Hair follicle dermal papilla cell (primary cell): ENCODE measurements around the gene CCDC184. TPM values are rescaled to one million over a fixed set of nuclear protein-coding genes. Genes with fewer than 3 reads are reported as not detected.

Experiments
- total RNA-seq: library from RNA; depleted of rRNA; stranded (reverse); fragments of >200 nt; gene quantifications from 2 replicates; pipeline ENCODE4 v1.2.3, GENCODE V29; 2012

Gene CCDC184
- 0.73 and 0.97 TPM in 2 replicates for total RNA-seq

DNA sequence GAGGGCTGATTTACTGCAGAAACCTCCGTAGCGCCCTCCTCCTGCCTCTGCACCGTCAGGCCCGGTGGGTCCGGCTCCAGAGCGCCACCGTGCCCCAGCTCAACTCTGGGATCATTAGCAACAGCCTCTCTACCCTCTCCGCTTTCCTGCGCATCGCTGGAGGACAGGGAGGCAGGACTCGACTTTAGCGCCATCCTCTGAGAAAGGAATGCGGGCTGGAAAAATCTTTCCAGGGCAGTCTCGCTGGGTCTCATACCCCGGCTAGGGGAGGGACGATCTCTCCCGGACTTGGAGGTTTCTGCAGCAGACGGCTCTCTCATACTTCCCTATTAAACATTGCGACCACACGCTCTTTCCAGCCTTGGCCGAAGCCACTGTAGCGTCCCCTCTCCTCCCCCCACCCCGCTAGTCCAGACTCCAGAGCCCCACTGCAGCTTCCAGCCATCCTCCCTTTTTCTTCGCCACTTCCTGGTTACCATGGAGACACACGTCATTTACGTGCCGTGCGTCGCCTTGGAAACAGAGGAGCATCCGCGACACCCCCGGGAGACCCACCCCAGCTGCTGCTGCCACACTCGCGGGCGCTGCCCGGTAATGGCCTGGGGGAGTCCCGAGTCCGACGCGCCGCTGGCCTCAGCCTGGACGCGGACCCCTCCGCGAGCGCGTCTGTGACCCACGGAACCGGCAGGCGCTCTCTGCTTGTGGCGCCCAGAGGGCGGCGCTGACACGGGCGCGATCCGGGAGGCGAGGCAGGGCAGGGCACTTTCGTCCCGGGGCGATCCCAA is at the start of gene CCDC184:
Gene CCDC184, plus strand, starts transcription at position 554 of the 785 bp plus-strand sequence. CDS start 479 bp downstream, outside the sequence.

DNA sequence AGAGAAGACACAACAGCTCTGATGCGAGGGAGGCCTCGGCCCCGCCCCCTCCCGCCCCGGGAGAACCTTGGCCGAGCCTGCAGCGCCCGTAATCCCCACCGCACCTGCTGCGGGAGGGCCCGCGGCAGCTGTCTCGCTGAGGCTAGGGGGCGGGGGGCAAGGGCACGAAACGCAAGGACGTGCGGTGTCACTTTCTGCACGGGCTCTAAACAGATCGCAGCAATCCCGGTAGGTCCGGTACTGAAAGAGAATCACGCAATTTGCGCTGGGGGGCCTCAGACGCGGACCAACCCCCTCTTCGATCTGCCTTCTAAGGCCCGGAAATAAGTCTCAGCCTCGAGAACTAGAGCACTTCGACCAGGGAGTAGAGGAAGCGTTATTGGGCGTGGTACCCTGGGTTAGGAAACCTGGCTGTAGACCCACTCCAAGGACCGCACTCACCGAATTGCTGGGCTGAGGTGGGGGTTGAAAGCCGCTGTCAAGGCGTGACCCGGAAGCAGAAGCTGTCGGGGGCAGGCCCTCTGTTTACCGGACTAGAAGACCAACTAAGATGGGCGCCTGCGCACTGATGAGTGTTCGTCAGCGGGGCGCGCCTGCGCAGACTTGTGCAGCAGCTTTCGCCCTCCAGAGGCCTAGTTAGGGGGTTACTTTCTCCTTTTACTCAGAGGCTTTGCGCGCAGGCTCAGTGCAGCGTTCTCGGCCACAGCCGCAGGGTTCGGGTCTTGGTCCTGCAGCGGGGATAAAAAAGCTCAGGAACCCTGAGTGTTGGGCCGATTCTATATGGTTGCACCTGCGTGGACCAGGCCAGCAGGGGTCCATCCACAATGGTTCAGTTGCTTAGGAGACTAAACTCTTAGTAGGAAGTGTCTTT is 26.2 kb upstream of the CCDC184 start, which contains the start of gene ASB8:
Gene ASB8, minus strand, starts transcription at position 498 of the 871 bp plus-strand sequence. CDS start 4,019 bp downstream, outside the sequence.

DNA sequence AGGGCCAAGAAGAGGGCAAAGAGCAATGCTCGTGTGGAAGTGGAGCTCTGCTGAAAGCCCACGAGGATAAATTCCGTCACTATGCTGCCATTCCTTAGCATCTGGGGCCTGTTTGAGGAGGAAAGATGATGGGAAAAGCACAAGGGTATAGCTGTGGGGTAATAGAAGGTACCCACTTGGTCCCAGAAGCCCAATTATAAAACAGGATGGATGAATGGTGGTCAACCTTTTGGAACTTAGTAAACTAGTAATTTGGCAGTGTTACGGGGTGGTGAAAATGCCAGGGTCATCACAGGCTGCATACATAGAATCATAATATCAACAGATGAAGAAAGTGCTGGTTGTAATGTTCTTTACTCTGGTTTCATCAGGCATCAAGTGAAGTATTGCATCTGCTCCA is 19.7 kb downstream of the CCDC184 start, which contains the start of gene OR10AD1:
Gene OR10AD1, minus strand, starts transcription at position 101 of the 400 bp plus-strand sequence. Its CDS starts 0 bp downstream, at position 101.

Other genes starting within 250 kb of the CCDC184 start
- gene TMEM106C, start 220.0 kb upstream of the CCDC184 start, total RNA-seq: 51.6 and 79.3 TPM in 2 replicates
- 0.16 TPM in 1 of 2 replicates, not detected in the other for gene COL2A1, start 179.2 kb upstream of the CCDC184 start, total RNA-seq
- 24.9 and 28.1 TPM in 2 replicates for gene SENP1, start 77.6 kb upstream of the CCDC184 start, total RNA-seq
- 67.2 and 85.7 TPM in 2 replicates for gene PFKM, start 64.3 kb upstream of the CCDC184 start, total RNA-seq
- 31.0 and 33.3 TPM in 2 replicates for gene ASB8, start 26.1 kb upstream of the CCDC184 start, total RNA-seq
- not detected in 2 replicates for gene OR10AD1, start 19.6 kb downstream of the CCDC184 start, total RNA-seq
- 9.2 and 11.9 TPM in 2 replicates for gene ZNF641, start 167.3 kb downstream of the CCDC184 start, total RNA-seq